Fibroblast of upper back skin (primary cell): ENCODE measurements around the gene PRDM2.

Experiments used
- DNase-seq: peaks from one replicate; pipeline ENCODE4 v3.0.0-alpha.2; 2013

The PRDM2 gene

GRCh38 chr1:13701271-13701640, 1.3 kb downstream of the PRDM2 start:
- no peak for DNase-seq

DNA sequence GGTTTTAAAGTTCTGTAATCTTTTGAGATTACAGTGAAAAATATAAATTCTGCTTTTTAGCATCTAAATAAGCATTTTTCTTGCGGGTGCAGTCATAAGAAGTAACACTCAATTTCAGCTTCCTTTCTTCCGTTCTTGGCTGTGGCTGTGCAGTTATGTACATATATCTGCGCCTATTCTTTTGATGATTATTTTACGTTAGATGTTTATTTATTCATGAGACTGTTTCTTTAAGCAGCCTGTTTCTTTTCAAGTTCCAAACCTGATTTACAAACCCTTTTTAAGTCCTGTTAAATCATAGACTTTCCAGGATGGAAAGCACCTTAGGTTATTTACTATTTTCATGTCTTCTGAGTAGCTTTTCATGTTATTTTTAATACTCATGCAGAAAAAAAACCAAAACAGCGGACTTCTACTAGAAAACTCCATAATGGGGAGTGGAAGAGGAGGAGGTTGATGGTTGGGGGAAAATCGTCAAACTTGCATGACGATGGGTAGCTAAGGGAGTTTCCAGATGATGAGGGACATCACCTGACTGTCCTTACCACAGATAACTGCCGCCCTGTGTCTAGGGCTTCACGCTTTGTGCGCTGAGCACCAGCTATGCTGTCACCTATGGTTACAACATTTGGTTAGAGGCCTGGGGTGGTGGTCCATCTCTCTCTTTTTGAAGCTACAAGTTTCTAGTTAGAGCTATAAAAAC, 2.6 kb downstream of the PRDM2 start:
- DNase-seq, result no peak

GRCh38 chr1:13703128-13703513, 3.1 kb downstream of the PRDM2 start:
- DNase-seq, result no peak

DNA sequence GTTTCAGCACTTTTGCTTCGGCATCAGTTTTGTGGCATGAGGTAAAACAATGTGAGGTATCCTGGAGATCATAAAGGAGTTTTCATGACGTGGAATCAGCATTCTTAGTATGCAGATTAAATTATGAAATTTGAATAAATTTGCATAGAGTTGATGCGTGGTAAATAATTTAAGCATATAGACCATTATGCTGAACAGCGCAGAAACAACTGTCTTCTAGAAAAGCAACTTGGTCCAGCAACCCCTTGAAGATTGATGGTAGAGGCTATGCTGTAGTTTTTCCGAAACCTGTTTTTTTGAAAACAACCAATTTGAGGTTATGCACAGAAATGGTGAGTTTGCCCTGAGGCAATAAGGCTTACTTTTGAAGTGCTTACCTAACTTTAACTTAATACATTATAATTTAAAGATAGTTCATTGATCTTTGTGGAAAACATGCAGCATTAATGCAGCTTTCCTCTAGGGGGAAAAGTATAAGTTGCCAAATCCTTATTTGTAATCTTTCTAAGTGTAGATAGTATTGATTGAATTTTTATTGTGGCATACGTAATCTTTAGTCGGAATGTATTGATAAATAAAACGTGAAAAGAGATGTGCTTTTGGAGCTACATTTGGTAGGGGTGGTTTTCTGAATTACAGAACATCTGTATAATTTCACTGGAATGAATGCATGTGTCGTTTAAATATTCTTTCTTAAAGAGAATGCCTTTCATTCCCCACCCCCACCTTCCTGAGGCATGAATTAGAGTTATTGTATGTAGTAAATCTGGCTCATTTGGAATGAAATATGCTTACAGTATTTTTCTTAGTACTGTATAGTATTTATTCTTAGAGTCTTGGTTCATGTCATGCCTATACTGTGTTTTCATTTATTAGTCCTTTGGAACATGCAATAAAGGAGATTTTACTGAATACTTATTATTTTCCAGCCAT, 3.8 kb downstream of the PRDM2 start:
- DNase-seq, result no peak

DNA sequence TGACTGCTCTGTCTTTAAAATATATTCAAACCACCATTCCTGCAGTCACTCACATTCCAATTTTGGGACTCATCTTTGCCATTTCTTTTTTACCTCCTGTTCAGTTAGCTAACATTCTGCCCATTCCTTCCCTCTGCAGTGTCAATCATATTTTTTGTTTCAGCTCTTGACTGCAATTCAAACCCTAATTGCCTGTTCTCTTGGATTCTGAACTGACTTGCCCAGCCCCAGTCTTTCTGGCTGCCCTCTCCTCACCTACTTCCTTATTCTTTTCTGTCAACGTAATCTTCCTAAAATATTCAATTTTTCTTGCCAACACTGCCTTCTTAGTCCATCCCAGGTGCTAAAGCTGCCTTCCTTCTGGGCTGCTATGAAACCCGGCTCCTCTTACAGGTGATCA, 6.1 kb downstream of the PRDM2 start:
- peak; percentile 25 for DNase-seq

- peak; percentile 33 for DNase-seq
These were observed 7.2 kb downstream of the PRDM2 start for GRCh38 chr1:13707164-13707563.

- no peak for DNase-seq
These were observed 8.5 kb downstream of the PRDM2 start for GRCh38 chr1:13708380-13708982.

- DNase-seq, result no peak
These were observed 10.1 kb downstream of the PRDM2 start for GRCh38 chr1:13710086-13710485.

DNA sequence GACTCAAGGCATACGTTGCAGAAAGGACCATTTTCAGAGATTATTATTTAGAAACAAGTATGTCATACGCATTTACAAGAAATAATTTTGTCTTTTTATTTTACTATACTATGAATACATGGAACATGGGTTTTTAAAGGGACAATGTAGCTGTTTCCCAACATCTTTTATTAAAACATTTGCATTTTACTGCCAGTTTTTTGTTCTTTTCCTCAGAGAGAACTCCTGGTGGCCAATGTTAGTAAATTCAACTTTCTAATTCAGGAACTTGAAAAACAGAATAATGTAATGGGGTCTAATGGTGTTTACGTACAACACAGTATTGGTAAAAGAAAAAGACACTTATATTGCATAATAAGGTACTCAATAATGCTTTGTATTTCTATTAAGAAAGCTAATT, 14.9 kb downstream of the PRDM2 start:
- DNase-seq, result no peak

DNA sequence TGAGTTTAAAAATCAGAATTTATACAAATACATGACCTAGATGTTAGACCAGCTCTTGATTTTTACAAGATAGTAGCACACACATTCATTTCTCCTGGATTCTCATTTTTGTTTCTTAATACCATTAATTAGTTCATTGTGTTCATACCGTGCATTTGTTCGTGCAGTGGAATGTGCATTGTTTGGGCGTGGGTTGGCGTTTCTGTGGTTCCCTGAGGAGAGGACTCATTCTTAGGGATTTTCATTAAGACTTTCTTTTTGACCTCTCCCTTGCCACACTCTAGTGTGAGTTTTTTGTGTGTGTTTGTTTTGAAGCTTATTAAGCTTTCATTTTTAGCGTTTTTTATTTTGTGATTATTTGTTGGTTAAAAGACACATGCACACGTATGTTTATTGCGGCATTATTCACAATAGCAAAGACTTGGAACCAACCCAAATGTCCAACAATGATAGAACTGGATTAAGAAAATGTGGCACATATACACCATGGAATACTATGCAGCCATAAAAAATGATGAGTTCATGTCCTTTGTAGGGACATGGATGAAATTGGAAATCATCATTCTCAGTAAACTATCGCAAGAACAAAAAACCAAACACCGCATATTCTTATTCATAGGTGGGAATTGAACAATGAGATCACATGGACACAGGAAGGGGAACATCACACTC, 15.8 kb downstream of the PRDM2 start:
- peak; percentile 78 for DNase-seq

DNA sequence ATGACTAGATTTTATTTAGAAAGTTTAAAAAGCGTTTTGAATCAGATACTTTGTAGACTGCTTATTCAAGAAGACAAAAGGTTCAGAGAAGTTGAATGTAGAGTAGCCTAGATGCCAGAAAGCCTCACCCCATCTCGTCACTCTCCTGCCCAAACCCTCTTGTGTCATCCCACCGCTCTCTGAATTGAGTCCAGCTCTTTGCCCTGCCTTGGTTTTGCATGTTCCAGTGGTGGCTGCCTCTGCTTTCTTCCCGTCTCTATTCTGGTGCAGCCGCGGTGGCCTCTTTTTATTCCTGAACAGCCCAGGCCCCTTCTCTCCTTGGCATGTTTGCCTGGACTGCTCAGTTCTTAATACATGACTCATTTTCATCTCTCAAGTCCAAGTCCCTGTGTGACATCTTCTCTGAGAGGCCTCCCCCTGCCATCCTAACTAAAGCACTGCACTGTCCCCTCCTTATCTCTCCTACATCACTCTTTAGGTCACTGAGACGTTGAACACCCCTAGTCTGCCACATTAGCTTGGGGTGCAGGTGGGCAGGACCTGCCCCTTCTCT, 22.9 kb downstream of the PRDM2 start:
- DNase-seq, result no peak

GRCh38 chr1:13723810-13724209, 23.8 kb downstream of the PRDM2 start:
- no peak for DNase-seq

- peak; percentile 93 for DNase-seq
These were observed 25.8 kb downstream of the PRDM2 start for GRCh38 chr1:13725714-13726175.

DNA sequence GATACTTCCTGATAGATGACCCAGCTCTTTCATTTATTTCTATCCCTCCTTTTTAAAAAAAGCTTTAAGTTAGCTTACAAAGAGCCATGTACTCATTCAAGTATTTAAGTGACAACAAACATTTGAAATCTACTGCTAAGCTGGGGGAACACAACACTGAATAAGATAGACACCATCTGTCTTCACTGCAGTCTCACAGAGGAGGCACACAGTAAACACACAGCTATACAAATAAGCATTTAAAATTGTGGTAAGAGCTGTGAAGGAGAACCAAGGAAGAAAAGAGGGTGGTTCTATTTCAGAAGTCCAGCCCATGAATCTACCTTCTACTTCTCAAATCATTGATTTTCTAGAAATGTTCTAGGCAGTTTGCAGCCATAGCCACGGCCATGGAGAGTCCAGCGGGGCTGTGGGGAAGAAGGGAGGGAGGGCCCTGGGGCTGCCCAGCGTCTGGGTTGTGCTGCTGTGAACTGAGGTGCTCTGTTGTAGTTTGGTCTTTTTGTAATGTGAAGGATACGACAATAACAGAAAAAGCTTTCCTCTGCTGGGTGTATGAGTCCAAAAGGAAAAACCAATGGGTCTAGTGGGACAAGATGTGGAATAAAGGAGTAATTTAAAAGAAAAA, 28.2 kb downstream of the PRDM2 start:
- DNase-seq, result no peak

GRCh38 chr1:13730291-13730690, 30.3 kb downstream of the PRDM2 start:
- no peak for DNase-seq

DNA sequence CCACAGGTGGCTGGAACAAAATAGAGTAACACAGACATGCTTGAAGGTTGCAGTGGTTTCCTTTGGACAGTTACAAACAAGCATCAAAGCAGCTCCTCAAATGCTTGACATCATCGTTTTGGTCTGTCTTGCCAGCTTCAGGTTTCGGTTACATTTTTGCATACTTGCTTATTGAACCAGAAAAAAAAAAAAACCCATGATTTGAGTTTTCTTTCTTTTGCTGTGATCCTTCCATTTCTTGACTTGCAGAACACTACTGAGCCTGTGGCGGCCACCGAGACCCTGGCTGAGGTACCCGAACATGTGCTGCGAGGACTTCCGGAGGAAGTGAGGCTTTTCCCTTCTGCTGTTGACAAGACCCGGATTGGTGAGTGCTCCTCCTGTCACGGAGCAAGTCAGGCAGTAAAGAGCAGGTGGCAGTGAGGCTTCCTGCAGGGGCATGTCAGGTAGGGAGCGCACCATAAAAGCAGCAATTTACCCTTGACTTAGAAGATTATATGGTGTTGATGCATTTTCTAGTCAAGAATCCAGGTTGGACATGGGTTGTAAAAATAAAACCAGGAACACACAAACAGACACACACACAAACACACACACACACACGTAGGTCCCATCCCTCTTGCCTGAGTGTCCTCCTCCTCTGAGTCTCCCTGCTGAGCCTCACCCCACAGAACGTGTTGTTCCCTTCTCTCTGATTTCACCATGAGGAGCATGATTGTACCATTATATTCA, 30.9 kb downstream of the PRDM2 start:
- DNase-seq, result peak; percentile 35

DNA sequence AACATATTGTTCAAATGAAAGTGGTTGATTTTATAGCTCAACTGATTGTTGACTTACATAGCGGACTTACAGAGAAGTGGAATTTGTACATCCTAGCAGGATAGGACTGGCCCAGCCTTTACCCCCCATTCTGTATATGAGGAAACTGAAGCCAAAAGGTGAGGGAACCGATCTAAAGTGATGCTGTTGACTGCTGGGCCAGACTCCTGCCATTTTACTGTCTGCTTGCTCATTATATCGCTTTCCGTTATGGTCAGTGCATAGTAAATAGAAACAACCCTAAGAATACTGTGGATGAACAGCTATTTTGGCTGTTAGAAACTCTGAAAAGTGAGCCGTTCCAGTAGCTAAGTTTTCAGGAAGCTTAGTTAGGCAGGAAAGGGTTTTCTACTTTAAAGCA, 31.9 kb downstream of the PRDM2 start:
- DNase-seq, result no peak

GRCh38 chr1:13732971-13733667, 33.1 kb downstream of the PRDM2 start:
- DNase-seq, result no peak

DNA sequence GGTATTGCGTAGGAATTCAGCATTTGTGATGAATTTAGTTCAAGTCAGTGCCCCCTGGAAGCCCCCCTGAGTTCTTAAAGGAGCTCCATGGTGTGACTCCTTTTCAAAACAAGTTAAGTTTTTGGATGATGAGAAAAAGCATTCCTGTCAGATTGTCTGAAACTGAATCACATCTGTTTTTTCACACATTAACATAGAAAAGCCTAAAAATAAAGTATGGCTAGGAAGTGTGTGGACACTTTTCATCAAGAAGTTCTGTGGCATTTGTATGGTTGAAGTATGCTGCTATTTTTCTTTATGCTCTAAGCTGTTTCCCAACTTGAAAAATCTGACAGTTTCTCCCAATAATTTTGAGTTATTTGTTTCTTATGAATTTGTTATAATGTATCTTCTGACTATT, 33.7 kb downstream of the PRDM2 start:
- peak; percentile 40 for DNase-seq

DNA sequence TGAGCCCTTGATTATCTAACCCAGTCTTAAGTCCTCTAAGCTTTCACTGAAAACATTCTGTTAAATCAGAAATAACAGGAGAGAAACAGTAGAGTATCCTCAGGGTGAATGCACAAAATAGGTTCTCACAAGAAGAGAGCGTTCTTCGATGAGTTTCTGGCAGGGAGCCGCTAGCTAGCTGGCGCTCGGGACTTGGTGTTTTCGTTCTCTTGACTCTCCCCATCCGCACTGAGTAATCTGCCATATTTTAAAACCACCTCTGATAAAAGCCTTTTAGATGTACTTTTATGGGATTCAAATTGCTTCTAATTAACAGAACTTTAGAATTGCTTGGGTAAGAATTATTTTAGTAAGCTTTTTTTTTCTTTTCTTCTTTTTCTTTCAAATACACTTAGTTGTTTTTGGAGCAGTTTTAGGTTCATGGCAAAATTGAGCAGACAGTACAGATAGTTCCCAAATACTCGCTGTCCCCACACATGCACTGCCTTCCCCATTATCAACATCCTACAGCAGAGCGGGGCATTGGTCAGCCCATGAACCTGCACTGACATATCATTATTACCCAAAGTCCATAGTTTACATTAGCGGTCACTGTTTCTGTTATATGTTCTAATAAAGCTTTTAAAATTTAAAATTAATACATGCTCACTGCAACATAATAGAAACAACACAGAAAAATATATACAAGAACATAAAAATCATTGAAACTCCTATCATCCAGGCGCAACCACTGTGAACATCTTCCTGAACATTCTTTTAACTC, 35.4 kb downstream of the PRDM2 start:
- DNase-seq, result no peak
